HG03354 (cell line): ENCODE results near the gene ATP6V0E2.
"Not testable (repeated sequence)": the region's sequence is repeated elsewhere in the genome, so short reads cannot be mapped to it uniquely, and the experiment has no call there.

ENCODE experiments used
- ATAC-seq: cut with Tn5 transposase; IDR thresholded peaks from one replicate; pipeline ENCODE4 v1.9.1; 2021; ENCODE audit warnings: mild to moderate bottlenecking; ENCODE audit not compliant: unreplicated experiment, poor library complexity, severe bottlenecking

Gene ATP6V0E2

DNA sequence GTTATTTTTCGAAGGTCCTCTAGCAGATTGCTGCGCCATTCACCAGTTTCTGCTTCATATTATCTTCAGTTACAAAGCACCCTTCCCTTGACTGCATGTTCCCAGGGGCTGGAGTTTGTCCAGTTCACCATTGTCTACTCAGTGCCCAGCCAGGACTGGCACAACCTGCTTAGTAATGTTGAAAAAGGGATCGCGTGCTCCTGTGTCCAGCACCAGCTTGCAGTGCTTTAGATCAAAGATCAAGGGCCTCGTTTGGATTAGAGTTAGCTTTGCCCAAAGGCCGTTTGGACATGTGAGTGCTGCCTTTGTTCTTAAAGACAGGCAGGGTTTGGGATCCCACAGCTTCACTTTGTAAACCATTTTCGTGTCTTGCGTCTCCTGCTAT, 867 bp downstream of the ATP6V0E2 start:
- ATAC-seq: no peak

DNA sequence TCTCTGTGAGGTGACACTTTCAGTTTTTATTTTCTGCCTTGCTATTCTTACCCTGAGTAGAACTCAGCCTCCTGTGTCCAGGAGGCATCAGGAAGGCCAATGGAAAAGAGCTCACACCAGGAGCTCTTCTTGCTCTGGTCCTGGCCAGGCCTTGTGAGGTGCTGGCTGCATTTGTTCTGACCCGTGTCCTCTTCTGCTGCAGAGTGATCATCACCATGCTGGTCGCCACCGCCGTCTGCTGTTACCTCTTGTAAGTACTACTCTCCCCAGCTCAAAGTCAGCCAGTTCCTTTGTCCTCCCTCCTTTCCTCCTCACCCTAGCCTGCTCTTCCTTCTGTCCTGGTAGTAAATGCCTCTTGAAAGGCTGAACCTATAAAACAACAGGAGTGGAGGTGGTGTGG, 1.6 kb downstream of the ATP6V0E2 start:
- no peak for ATAC-seq

DNA sequence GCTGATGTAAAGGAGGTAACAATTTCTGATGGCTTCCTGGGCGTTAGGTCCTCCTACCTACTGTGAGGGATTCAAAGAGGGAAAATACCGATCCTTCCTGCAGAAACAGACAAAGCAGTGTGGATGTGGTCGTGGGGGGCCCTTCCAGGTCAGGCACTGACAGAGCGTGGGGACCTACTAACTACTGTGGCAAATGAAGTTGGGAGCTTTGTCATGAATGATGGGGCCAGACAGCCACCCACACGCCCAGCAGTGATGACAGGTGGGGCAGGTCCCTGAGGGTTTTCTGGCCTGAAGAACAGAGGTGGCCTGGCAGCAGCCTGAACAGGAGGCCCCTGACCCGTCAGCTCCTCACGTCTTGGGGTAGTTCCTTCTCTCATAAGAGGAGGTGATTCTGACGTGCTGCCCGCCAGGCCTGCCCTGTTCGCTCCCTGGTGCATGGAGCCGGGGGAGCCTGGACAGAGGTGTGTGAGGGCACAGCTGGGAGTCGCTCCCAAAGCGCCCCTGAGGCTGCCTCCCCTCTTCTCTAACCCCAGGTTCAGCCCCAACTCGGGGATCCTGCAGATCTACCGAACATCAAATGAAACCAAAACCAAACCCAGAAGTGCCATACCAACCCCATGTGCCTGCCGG, 4.2 kb downstream of the ATP6V0E2 start:
- ATAC-seq: no peak

- no peak for ATAC-seq
Measured at GRCh38 chr7:149878523-149878921, 4.8 kb downstream of the ATP6V0E2 start.

DNA sequence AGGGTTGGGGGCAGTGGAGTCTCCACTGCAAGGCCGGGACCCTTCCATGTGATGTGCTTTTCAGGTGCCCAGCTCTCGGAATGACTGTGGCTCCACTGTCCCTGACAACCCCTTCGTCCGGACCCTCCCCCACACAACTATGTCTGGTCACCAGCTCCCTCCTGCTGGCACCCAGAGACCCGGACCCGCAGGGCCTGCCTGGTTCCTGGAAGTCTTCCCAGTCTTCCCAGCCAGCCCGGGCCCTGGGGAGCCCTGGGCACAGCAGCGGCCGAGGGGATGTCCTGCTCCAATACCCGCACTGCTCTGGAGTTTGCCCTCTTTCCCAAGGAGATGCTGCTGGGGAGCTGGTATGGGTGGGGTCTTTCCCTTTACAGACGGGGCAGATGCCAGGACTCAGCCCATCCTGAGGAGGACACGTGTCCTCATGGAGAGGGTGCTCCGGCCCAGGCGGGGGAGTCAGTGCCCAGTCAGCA, 5.5 kb downstream of the ATP6V0E2 start:
- no peak for ATAC-seq

DNA sequence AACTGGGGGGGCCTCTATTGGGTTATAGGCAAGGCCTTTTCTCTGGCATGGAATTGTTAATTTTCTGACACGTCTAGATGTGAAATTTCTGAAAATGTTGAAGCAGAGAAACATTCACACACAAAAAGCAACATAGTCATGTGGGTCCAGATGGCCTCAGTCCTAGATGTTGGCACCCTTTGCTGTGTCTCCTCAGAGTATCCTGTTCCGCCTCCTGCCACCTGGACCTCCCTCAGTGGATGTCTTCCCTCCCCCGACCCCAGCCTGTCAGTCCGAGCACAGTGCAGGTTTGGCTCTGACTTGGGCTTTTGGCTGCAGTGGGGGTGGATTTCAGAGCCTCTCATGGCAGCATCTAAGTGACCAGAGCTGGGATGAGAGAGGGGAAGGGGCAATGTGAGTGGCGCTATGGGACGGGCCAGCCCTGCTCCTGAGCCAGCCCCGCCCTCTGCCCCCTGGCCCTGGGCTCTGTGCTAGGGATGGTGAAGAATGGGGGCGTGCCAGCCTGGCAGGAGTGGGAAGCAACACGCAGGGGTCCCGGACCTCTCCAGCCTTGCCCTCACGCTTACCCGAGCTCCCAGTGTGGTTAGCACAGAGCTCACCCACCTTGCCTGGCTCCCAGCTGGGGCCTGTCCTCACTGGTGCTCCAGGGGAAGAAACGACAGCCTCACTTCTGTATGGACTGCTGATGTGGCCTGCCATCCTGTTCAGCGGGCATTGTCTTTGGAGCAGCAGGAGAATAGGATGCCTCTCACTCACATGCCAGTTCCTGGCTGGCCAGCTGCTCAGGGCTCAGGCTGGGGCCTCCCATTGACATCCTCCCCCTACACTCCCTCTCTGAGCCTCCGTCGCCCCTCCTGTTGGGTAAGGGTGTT, 6.2 kb downstream of the ATP6V0E2 start:
- no peak for ATAC-seq

GRCh38 chr7:149880638-149881311, 7.0 kb downstream of the ATP6V0E2 start:
- no peak for ATAC-seq

DNA sequence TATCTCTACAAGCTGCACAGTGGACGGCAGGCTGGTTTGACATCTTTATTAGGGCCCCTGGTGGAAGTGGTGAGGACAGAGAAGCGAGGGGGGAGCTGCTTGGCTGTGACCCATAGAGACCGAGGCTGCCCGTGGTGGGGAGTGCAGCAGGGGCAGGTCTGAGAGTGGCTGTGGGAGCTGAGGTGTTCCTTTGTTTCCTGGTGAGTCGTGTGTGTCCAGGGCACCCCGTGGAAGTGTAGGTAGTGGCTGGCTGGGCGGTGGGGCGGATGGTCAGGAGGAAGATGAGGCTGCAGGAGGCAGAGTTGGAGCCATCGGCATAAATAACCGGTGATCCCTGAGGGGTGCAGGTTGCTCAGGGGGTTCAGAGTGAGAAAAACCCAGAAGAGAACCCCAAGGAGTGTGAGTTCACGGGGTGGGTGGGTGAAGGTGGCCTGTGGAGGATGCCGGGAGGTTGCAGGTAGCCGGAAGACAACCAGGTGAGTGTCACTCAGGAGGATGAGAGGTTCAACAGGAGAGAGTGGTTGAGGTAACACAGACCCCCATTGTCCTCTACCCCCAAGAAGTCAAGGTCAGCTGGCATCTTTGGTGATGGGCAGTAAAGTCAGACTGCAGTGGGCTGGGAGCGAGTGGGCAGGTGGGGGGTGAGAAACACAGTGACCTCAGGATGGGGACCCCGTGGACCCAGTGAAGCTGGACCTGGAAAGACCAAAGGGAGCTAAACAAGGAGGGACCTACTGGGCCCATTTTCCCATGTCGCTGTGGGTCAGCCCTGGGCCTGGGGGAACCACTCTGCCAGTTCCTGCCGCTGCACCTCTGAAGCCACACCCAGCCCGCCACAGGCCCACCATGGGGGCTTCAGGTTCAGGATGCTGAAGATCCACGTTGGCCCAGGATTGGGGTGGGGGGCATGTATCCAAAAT, 7.8 kb downstream of the ATP6V0E2 start:
- ATAC-seq: no peak

- no peak for ATAC-seq
Measured at GRCh38 chr7:149882248-149883047, 8.7 kb downstream of the ATP6V0E2 start.

- no peak for ATAC-seq
Measured at GRCh38 chr7:149883048-149883438, 9.3 kb downstream of the ATP6V0E2 start.

- ATAC-seq: no peak
Measured at GRCh38 chr7:149883452-149883861, 9.7 kb downstream of the ATP6V0E2 start.

- no peak for ATAC-seq
Measured at GRCh38 chr7:149884016-149884415, 10.2 kb downstream of the ATP6V0E2 start.

- no peak for ATAC-seq
Measured at GRCh38 chr7:149884541-149884940, 10.8 kb downstream of the ATP6V0E2 start.

DNA sequence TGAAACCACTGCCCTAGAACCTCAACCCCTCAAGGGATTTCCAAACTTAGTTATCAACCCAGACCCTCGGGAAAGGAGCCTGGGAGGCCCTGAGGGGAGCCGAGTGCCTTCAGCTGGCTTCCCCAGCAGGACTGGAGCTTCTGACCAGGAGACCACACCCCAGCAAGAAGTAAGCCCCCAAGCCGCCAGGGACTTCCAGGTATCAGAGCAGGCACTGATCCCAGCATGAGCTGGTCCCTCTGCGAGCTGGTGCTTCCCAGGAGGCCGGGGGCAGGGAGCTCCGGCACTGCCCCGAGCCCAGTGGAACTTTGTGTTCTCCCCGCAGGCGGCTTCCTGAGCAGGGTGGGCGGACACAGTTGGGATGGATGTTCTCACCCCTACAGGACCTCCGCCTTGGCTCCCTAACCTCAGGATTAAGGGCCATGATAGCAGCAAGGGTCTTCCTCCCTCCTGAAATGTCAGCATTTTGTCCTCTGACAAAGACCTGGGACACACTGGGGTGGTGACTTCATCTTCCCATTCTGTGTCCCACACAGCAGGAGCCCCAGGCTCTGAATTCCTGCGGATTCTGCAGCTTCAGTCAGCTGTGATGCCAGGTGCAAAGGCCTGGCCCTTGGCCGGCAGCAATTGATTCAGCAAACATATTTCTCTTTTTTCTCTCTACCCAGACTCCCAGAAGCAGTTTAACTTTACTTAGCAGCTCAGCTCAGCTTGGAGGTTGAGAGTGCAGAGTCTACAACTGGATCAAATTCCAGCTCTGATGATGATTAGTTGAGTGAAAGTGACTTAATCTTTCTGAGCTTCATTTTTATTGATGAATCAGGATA, 11.6 kb downstream of the ATP6V0E2 start:
- ATAC-seq: no peak

- no peak for ATAC-seq
Measured at GRCh38 chr7:149886018-149886415, 12.2 kb downstream of the ATP6V0E2 start.

- ATAC-seq: no peak
Measured at GRCh38 chr7:149887311-149887710, 13.5 kb downstream of the ATP6V0E2 start.

DNA sequence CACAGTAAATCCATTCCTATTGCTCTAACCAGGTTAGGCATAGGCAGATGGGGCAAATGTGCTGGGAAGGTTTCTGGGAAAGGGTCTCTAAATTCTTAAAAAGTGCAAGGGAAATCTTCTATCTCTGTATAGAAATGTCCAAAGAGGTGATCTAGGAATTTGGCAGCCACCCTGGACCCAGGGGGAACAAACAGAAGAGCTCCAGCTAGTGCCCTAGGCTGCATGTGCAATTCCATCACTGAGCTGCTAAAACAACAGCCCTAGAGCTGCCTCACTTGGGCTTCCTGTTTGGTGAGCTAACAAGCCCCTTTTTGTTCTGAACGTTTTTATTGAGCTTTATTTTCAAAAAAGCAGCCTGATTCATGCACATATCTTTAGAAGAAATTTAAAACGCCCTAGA, 16.9 kb downstream of the ATP6V0E2 start:
- ATAC-seq: not testable (repeated sequence)

DNA sequence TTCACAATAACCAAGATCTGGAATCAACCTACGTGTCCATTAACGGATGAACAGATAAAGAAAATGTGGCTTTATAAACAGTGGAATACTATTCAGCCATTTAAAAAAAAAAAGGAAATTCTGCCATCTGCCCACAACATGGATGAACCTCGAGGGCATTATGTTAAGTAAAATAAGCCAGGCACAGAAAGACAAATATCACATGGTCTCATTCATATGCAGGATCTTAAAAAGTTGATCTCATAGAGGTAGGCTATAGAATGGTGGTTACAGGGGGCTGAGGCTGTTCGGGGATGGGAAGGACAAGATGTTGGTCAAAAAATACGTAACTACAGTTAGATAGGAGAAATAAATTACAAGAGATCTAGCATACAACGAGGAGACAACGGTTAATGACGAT, 21.2 kb downstream of the ATP6V0E2 start:
- not testable (repeated sequence) for ATAC-seq
